HG02840 (cell line): ENCODE data around the gene LHX4.

Source experiments
- ATAC-seq: cut with Tn5 transposase; IDR thresholded peaks from one replicate; pipeline ENCODE4 v1.9.1; 2021; ENCODE audit warnings: mild to moderate bottlenecking, moderate library complexity, moderate number of reproducible peaks; ENCODE audit not compliant: unreplicated experiment, low FRiP score

Gene LHX4

GRCh38 chr1:180229483-180230415 lies at the start of gene LHX4:
LHX4 (plus strand) TSS chr1:180230264; CDS start chr1:180230530, 266 bp downstream.
- ATAC-seq: no peak

GRCh38 chr1:180181048-180181447 lies 49.0 kb upstream of the LHX4 start:
- ATAC-seq: no peak

- no peak for ATAC-seq
Observed at GRCh38 chr1:180181996-180182642, 47.9 kb upstream of the LHX4 start.

- no peak for ATAC-seq
Observed at GRCh38 chr1:180182643-180183311, 47.3 kb upstream of the LHX4 start.

GRCh38 chr1:180183426-180183825 lies 46.6 kb upstream of the LHX4 start:
- ATAC-seq: no peak

- ATAC-seq: no peak
Observed at GRCh38 chr1:180184041-180184440, 46.0 kb upstream of the LHX4 start.

- no peak for ATAC-seq
Observed at GRCh38 chr1:180185281-180185680, 44.8 kb upstream of the LHX4 start.

- ATAC-seq: no peak
Observed at GRCh38 chr1:180185971-180186645, 44.0 kb upstream of the LHX4 start.

GRCh38 chr1:180186831-180187230 lies 43.2 kb upstream of the LHX4 start:
- no peak for ATAC-seq

- no peak for ATAC-seq
Observed at GRCh38 chr1:180187626-180188025, 42.4 kb upstream of the LHX4 start.

GRCh38 chr1:180188091-180188506 lies 42.0 kb upstream of the LHX4 start:
- no peak for ATAC-seq

GRCh38 chr1:180188684-180189175 lies 41.3 kb upstream of the LHX4 start:
- ATAC-seq: no peak

- ATAC-seq: no peak
Observed at GRCh38 chr1:180190091-180190490, 40.0 kb upstream of the LHX4 start.

- ATAC-seq: no peak
Observed at GRCh38 chr1:180192172-180192571, 37.9 kb upstream of the LHX4 start.

- ATAC-seq: no peak
Observed at GRCh38 chr1:180193141-180194047, 36.7 kb upstream of the LHX4 start.

GRCh38 chr1:180194048-180194425 lies 36.0 kb upstream of the LHX4 start:
- no peak for ATAC-seq

GRCh38 chr1:180194546-180195207 lies 35.4 kb upstream of the LHX4 start:
- ATAC-seq: no peak

GRCh38 chr1:180195401-180195800 lies 34.7 kb upstream of the LHX4 start:
- ATAC-seq: no peak

- no peak for ATAC-seq
Observed at GRCh38 chr1:180195916-180196315, 34.1 kb upstream of the LHX4 start.
